ENCODE measurements around the gene SPA17.

The SPA17 gene

DNA sequence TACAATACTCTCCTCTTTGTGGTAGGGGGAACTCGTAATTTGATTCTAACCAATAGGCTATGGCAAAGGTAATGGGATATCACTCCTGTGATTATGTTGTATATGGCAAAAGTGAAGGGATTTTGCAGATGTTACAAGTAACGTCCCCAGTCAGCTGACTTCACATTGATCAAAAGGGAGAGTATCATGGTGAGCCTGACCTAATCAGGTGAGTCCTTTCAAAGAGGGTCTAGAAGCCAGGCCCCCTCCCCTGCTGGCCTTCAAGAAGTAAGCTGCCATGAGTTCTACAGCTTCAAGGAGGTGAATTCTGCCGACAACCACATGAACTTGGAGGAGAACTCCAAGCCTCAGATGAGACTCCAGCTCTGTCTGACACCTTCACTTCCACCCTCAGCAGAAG, 31.1 kb upstream of the SPA17 start:
- TF ChIP-seq POLR2AphosphoS5 (IDR thresholded peaks at IDR 0.05; ENCODE audit: low read depth, low read length) (no peak), TAF1 (IDR thresholded peaks at IDR 0.05; ENCODE audit: borderline replicate concordance, insufficient read depth, low read length) (no peak), REST (IDR thresholded peaks at IDR 0.05; ENCODE audit: insufficient read depth in 1 of 2, low read depth in 2 of 2, low read length in 2 of 2) (no peak), SIN3A (IDR thresholded peaks at IDR 0.05; ENCODE audit: borderline replicate concordance, insufficient read depth, low read length) (no peak), FOXP2 (optimal IDR thresholded peaks at IDR 0.05; ENCODE audit: borderline replicate concordance, extremely low read depth, extremely low read length, insufficient read depth) (no peak)

- no peak for TF ChIP-seq SIN3A (IDR thresholded peaks at IDR 0.05; ENCODE audit: borderline replicate concordance, insufficient read depth, low read length)
- no peak for TF ChIP-seq REST (IDR thresholded peaks at IDR 0.05; ENCODE audit: insufficient read depth in 1 of 2, low read depth in 2 of 2, low read length in 2 of 2)
- TF ChIP-seq TAF1 (IDR thresholded peaks at IDR 0.05; ENCODE audit: borderline replicate concordance, insufficient read depth, low read length) = no peak
- no peak for TF ChIP-seq FOXP2 (optimal IDR thresholded peaks at IDR 0.05; ENCODE audit: borderline replicate concordance, extremely low read depth, extremely low read length, insufficient read depth)
- TF ChIP-seq POLR2AphosphoS5 (IDR thresholded peaks at IDR 0.05; ENCODE audit: low read depth, low read length) = no peak
Observed at GRCh38 chr11:124643042-124643604, 30.6 kb upstream of the SPA17 start.

- TF ChIP-seq TAF1 (IDR thresholded peaks at IDR 0.05; ENCODE audit: borderline replicate concordance, insufficient read depth, low read length) (no peak), POLR2AphosphoS5 (IDR thresholded peaks at IDR 0.05; ENCODE audit: low read depth, low read length) (no peak), SIN3A (IDR thresholded peaks at IDR 0.05; ENCODE audit: borderline replicate concordance, insufficient read depth, low read length) (no peak), FOXP2 (optimal IDR thresholded peaks at IDR 0.05; ENCODE audit: borderline replicate concordance, extremely low read depth, extremely low read length, insufficient read depth) (no peak), REST (IDR thresholded peaks at IDR 0.05; ENCODE audit: insufficient read depth in 1 of 2, low read depth in 2 of 2, low read length in 2 of 2) (no peak)
Observed at GRCh38 chr11:124643605-124644425, 29.9 kb upstream of the SPA17 start.

- no peak for TF ChIP-seq FOXP2 (optimal IDR thresholded peaks at IDR 0.05; ENCODE audit: borderline replicate concordance, extremely low read depth, extremely low read length, insufficient read depth)
Observed at GRCh38 chr11:124644426-124645280, 29.1 kb upstream of the SPA17 start.

DNA sequence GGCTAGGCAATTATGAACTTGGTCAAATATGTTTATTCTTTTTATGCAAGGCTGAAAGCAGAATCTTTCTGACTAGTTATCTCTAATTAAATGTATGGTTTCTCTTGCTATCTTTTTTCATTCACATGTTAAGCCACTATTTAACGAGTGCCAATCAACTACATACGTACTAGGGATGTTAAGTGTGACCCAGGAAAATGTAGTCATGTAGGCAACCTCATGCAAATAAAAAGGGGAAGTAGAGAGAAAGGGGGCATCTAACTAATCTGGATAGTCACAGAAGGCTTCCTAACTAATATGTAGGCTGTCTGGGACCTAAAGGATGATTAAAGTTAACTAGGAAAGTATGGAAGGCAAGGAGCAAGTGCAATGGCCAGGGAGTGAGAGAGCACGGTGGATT, 27.6 kb upstream of the SPA17 start:
- TF ChIP-seq POLR2AphosphoS5 (IDR thresholded peaks at IDR 0.05; ENCODE audit: low read depth, low read length) = no peak
- no peak for TF ChIP-seq FOXP2 (optimal IDR thresholded peaks at IDR 0.05; ENCODE audit: borderline replicate concordance, extremely low read depth, extremely low read length, insufficient read depth)
- TF ChIP-seq TAF1 (IDR thresholded peaks at IDR 0.05; ENCODE audit: borderline replicate concordance, insufficient read depth, low read length) = no peak
- TF ChIP-seq REST (IDR thresholded peaks at IDR 0.05; ENCODE audit: insufficient read depth in 1 of 2, low read depth in 2 of 2, low read length in 2 of 2) = no peak

Measured in PFSK-1 (cell line).